ENCODE results near the gene ZNF638. TPM values are rescaled to one million over a fixed set of nuclear protein-coding genes. Genes with fewer than 3 reads are reported as not detected.

The ZNF638 gene
- total RNA-seq, 1 donor = 83.7 TPM

Small RNA genes within 50 kb of the gene (small RNA-seq; reads per million reads assigned to genes)
- gene RNU6-105P = not detected

Other genes starting within 250 kb of the ZNF638 start
- gene MCEE, start 201.6 kb upstream of the ZNF638 start, total RNA-seq = 8.6 TPM
- 3.5 TPM for gene MPHOSPH10, start 201.1 kb upstream of the ZNF638 start, total RNA-seq
- gene PAIP2B, start 104.7 kb upstream of the ZNF638 start, total RNA-seq = 2.4 TPM
- 0.81 TPM for gene DYSF, start 121.8 kb downstream of the ZNF638 start, total RNA-seq